Gastrocnemius medialis (tissue), 4 donors: ENCODE measurements around the gene ERI3.

ENCODE experiments used
- CTCF ChIP-seq, 5 experiments: fragments of 450-650 bp in 3 of 5; fragments of 200-600 bp in 2 of 5; sonication (generic) in 2 of 5; IDR thresholded peaks in 4 of 5; conservative IDR thresholded peaks in 1 of 5; 1 replicate in 4 of 5; 2 replicates in 1 of 5; pipeline ENCODE4 v1.5.1; 2016 to 2019; ENCODE audit warnings: antibody characterized with exemption in 5 of 5, mild to moderate bottlenecking in 3 of 5, moderate library complexity in 3 of 5
- POLR2A ChIP-seq, 2 donors: fragments of 450-650 bp; IDR thresholded peaks; one replicate each; pipeline ENCODE4 v1.6.1; 2017; ENCODE audit warnings: antibody characterized with exemption in 2 of 2, mild to moderate bottlenecking in 2 of 2, moderate library complexity in 2 of 2

- TF ChIP-seq CTCF (IDR thresholded peaks at IDR 0.05 in 4 of 5, conservative IDR thresholded peaks at IDR 0.05 in 1 of 5): no peak
- TF ChIP-seq POLR2A (IDR thresholded peaks at IDR 0.05): no peak
These were observed 92.1 kb downstream of the ERI3 start for GRCh38 chr1:44262816-44263567.
